MM.1S (cell line): ENCODE measurements around the gene RFNG.

Source experiments
- DNase-seq: peaks from one replicate; pipeline ENCODE4 v3.0.0-alpha.2; 2015
- H2AFZ ChIP-seq: fragments of 300-600 bp; sonication (generic); 2 replicates; pipeline ENCODE4 v1.6.0; 2016; ENCODE audit warnings: antibody characterized with exemption, low read length
- H3F3A ChIP-seq: fragments of 300-600 bp; sonication (generic); 2 replicates; pipeline ENCODE4 v1.6.1; 2016; ENCODE audit warnings: mild to moderate bottlenecking, antibody characterized with exemption, low read length, moderate library complexity, mixed read lengths; ENCODE audit not compliant: insufficient read depth
- H3K27ac ChIP-seq: fragments of 300-600 bp; sonication (generic); 2 replicates; pipeline ENCODE4 v1.5.1; 2016; ENCODE audit warnings: mild to moderate bottlenecking, low read length
- H3K27me3 ChIP-seq: fragments of 300-600 bp; sonication (generic); replicated peaks from 2 replicates; pipeline ENCODE4 v1.6.0; 2016; ENCODE audit warnings: low read length; ENCODE audit not compliant: insufficient read depth
- H3K36me3 ChIP-seq: fragments of 300-600 bp; sonication (generic); replicated peaks from 2 replicates; pipeline ENCODE4 v1.6.1; 2016; ENCODE audit warnings: mild to moderate bottlenecking, low read length, mixed read lengths; ENCODE audit not compliant: insufficient read depth
- H3K4me1 ChIP-seq: fragments of 300-600 bp; sonication (generic); 2 replicates; pipeline ENCODE4 v1.6.1; 2016; ENCODE audit warnings: low read length, mixed read lengths
- H3K4me2 ChIP-seq: fragments of 300-600 bp; sonication (generic); 2 replicates; pipeline ENCODE4 v1.6.0; 2016; ENCODE audit warnings: low read depth, low read length
- H3K4me3 ChIP-seq: fragments of 300-600 bp; sonication (generic); 2 replicates; pipeline ENCODE4 v1.5.1; 2016; ENCODE audit warnings: low read length, mixed read lengths
- H3K79me2 ChIP-seq: fragments of 300-600 bp; sonication (generic); 2 replicates; pipeline ENCODE4 v1.6.1; 2016; ENCODE audit warnings: mixed run types, low read length, mixed read lengths
- H3K9ac ChIP-seq: fragments of 300-600 bp; sonication (generic); 2 replicates; pipeline ENCODE4 v1.6.1; 2016; ENCODE audit warnings: low read length, mixed read lengths
- H3K9me2 ChIP-seq: fragments of 300-600 bp; sonication (generic); replicated peaks from 2 replicates; pipeline ENCODE4 v1.6.1; 2016; ENCODE audit warnings: mild to moderate bottlenecking, low read length, mixed read lengths; ENCODE audit not compliant: insufficient read depth
- H3K9me3 ChIP-seq: fragments of 300-600 bp; sonication (generic); replicated peaks from 2 replicates; pipeline ENCODE4 v1.6.1; 2016; ENCODE audit warnings: mild to moderate bottlenecking, low read length, mixed read lengths; ENCODE audit not compliant: insufficient read depth
- H4K20me1 ChIP-seq: fragments of 300-600 bp; sonication (generic); 2 replicates; pipeline ENCODE4 v1.6.1; 2016; ENCODE audit warnings: mild to moderate bottlenecking, low read length, moderate library complexity, mixed read lengths; ENCODE audit not compliant: insufficient read depth
- CTCF ChIP-seq: fragments of 300-600 bp; sonication (generic); IDR thresholded peaks from 2 replicates; pipeline ENCODE4 v1.5.1; 2016; ENCODE audit warnings: antibody characterized with exemption, low read length, mixed read lengths
- EZH2 ChIP-seq: fragments of 300-600 bp; sonication (generic); optimal IDR thresholded peaks from 2 replicates; pipeline ENCODE3; 2017; ENCODE audit warnings: low read depth, mild to moderate bottlenecking, antibody characterized with exemption, low read length, mixed read lengths
- EZH2phosphoT487 ChIP-seq: fragments of 300-600 bp; sonication (generic); IDR thresholded peaks from 2 replicates; pipeline ENCODE4 v1.6.1; 2018; ENCODE audit warnings: antibody characterized with exemption, low read length

The RFNG gene

GRCh38 chr17:82003411-82004381, 47.9 kb downstream of the RFNG start:
- Histone ChIP-seq H3K9me2 (no peaks in the 10 kb centered on the region), H3K4me2 (no peak overlapping the region), H3K9me3 (no peaks in the 10 kb centered on the region), H3K27ac (no peak overlapping the region), H4K20me1 (no peaks in the 10 kb centered on the region), H3K4me1 (no peaks in the 10 kb centered on the region), H3K27me3 (no peaks in the 10 kb centered on the region), H2AFZ (no peak overlapping the region), H3K9ac (no peak overlapping the region), H3K79me2 (no peaks in the 10 kb centered on the region), H3K36me3 (no peaks in the 10 kb centered on the region), H3K4me3 (no peak overlapping the region), H3F3A (no peaks in the 10 kb centered on the region)
- no peak for TF ChIP-seq CTCF
- no peak for TF ChIP-seq EZH2
- TF ChIP-seq EZH2phosphoT487: no peak
- DNase-seq: no peak

GRCh38 chr17:82001571-82002056, 50.0 kb downstream of the RFNG start:
- Histone ChIP-seq H3K4me2 (no peak overlapping the region), H4K20me1 (no peaks in the 10 kb centered on the region), H2AFZ (no peak overlapping the region), H3K9me2 (no peaks in the 10 kb centered on the region), H3K79me2 (no peaks in the 10 kb centered on the region), H3K27ac (no peak overlapping the region), H3K4me1 (no peaks in the 10 kb centered on the region), H3K9ac (no peak overlapping the region), H3K9me3 (no peaks in the 10 kb centered on the region), H3K36me3 (no peaks in the 10 kb centered on the region), H3K27me3 (no peaks in the 10 kb centered on the region), H3K4me3 (no peak overlapping the region), H3F3A (no peaks in the 10 kb centered on the region)
- no peak for DNase-seq
- no peak for TF ChIP-seq EZH2
- TF ChIP-seq CTCF: no peak
- no peak for TF ChIP-seq EZH2phosphoT487

GRCh38 chr17:82000803-82001570, 50.6 kb downstream of the RFNG start:
- Histone ChIP-seq H3K9me3 (no peaks in the 10 kb centered on the region), H3K36me3 (no peaks in the 10 kb centered on the region), H4K20me1 (no peaks in the 10 kb centered on the region), H3K27me3 (no peaks in the 10 kb centered on the region), H3K4me2 (no peak overlapping the region), H3K4me1 (no peaks in the 10 kb centered on the region), H3K27ac (no peak overlapping the region), H3K4me3 (no peak overlapping the region), H3F3A (no peaks in the 10 kb centered on the region), H3K79me2 (no peaks in the 10 kb centered on the region), H2AFZ (no peak overlapping the region), H3K9me2 (no peaks in the 10 kb centered on the region), H3K9ac (no peak overlapping the region)
- no peak for DNase-seq
- TF ChIP-seq CTCF (no peak), EZH2 (no peak), EZH2phosphoT487 (no peak)
